Measurements from ENCODE around the gene RALGAPA2.

RALGAPA2 gene

DNA sequence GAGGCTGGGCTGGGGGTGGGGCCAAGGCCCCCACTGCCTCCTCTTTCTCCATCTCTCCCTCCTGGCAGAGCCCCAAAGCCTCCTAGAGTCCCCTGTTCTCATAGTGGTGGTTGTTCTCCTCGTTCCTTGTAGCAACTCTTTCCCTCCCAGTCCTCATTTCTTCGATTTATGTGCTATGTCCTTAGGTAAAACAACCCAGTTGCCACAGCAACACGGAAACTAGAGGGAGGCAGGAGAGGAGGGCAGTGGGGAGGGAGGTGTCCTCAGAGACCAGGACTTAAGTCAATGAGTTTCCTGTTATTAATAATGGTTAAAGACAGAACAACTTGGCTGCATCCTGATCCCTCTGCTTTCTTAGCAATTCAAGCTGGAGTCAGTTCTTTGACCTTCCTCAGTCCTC lies 183.6 kb downstream of the RALGAPA2 start:
- no peak for DNase-seq

GRCh38 chr20:20527661-20528060 lies 184.8 kb downstream of the RALGAPA2 start:
- no peak for DNase-seq

- DNase-seq, result peak; percentile 68
Observed at GRCh38 chr20:20525756-20526155, 186.7 kb downstream of the RALGAPA2 start.

DNA sequence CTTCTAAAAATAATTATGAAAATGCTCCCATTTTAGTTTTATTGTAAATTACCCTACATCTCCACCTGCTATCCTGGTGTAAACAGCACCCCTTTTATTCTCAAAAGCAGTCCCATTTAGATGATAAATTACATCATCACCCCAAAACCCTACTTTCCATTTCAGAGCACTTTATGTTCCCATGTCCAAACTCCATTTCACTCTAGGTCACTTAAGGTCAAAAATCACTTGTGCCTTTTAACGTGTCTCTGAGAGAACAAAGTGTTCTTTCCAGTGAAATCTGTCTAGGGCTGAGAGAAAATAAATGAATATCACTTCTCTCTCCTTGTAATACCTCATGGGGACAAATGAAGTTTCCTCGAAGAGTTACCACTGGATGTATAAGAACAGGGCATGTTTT lies 187.2 kb downstream of the RALGAPA2 start:
- DNase-seq, result no peak

DNA sequence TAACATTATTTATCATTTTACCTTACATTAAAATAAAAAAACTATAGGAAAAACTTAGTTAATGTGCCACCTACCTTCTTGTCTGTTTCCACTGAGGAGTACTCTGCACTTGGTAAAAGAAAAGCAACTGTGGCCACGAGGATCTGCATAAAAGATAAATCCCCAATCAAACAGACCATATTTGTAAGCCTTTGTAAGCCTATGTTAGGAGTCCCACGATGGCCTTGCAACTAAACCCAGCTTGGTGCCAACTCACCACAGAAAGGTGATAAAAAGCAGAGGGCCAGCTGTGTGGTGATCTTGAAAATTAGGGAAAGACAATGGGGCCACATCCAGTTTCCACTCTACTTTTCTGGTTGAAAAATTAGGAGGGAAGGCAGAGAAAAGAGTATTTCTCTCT lies 187.7 kb downstream of the RALGAPA2 start:
- DNase-seq, result no peak

- DNase-seq, result no peak
Observed at GRCh38 chr20:20521736-20522135, 190.7 kb downstream of the RALGAPA2 start.

- no peak for DNase-seq
Observed at GRCh38 chr20:20520776-20521175, 191.7 kb downstream of the RALGAPA2 start.

DNA sequence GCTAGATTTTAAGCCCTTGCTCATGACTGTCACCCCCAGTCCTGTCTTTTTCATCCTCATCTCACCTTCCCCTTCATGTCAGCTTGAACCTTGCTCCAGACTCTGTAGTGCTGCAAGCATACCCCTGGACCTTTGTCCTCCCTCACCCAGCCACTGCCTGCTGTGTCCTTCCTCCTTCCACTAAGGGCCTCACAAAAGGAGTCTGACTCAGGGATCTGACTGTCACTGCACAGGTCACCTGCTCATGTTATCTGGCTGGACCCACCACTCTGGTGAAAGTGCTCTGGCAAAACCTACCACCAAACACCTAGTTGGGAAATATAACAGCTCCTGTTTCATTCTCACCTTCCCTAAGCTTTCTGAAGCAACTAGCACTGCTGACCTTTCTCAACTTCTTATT lies 193.2 kb downstream of the RALGAPA2 start:
- no peak for DNase-seq

DNA sequence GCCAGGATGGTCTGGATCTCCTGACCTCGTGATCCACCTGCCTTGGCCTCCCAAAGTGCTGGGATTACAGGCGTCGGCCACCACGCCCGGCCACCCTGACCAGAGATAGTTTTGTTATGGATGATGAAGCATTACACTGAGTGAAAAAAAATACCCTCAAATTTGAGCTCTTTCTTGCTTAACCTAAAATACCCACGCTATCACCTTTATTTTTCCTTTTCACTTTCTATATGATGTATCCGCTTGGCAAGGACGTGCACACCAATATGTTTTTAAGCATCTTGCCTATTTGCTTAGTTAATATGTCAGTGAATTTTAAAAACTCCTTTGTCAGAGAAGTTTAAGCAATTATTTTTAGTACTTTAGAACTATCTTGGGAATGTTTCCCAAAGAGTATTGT lies 194.2 kb downstream of the RALGAPA2 start:
- DNase-seq, result no peak

GRCh38 chr20:20517296-20517695 lies 195.1 kb downstream of the RALGAPA2 start:
- no peak for DNase-seq

GRCh38 chr20:20513720-20514119 lies 198.7 kb downstream of the RALGAPA2 start:
- no peak for DNase-seq

DNA sequence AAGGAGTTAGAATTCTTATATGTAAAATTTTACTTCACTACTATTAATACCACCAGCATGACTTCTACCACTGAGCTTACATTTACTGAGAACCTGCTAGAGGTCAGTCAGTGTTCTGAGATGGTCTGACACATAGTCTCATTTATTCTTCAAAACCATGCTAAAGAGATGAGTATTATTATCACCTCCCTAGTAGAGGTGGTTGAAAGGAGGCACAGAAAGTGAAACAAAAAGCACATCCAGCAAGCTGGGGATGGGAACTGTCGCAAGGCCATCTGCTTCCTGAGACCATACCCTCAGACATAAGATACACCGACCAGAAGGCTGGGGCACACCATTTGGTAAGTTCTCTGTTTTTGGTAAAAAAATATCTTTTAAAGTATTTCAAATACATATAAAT lies 206.9 kb downstream of the RALGAPA2 start:
- DNase-seq, result no peak

- DNase-seq, result no peak
Observed at GRCh38 chr20:20503777-20504530, 208.5 kb downstream of the RALGAPA2 start.

GRCh38 chr20:20501128-20501527 lies 211.3 kb downstream of the RALGAPA2 start:
- DNase-seq, result no peak

GRCh38 chr20:20500312-20500711 lies 212.1 kb downstream of the RALGAPA2 start:
- DNase-seq, result no peak

- no peak for DNase-seq
Observed at GRCh38 chr20:20499439-20499838, 213.0 kb downstream of the RALGAPA2 start.

DNA sequence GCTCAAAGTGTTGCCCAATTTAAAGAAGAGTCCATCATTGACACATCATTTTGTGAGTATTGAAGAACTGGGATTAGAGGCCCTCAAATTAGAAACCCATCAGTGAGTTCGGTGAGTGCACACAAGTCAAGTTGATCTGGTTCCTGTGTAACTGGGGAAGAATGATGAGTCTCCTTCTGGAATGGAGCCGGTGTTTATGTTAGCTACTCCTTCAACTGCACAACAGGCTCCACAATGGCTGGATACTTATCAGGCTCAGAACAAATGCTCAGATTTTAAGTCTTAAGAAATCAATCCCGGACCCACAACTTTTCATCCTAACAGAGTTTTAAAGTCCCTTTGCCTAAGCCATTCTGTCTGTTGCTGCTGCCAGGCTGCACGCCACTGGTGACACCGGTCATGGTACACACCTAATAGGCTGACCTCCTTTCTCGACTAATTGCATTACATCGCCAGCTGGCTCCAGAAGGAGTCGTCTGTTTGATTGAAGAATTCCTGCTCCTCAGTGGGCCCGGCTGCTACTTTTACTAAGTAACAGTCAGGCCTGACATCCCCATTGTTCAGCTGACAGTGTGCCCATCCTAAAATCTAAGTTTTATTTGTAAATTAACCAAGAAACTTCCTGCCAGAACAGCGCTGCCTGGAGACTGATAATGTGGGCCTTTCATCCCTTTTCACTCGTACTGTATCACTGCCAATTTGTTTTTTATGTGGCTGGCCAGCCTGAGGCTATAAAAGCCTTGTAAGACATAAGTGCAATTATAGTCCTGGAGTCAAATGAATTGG lies 214.2 kb downstream of the RALGAPA2 start:
- no peak for DNase-seq

DNA sequence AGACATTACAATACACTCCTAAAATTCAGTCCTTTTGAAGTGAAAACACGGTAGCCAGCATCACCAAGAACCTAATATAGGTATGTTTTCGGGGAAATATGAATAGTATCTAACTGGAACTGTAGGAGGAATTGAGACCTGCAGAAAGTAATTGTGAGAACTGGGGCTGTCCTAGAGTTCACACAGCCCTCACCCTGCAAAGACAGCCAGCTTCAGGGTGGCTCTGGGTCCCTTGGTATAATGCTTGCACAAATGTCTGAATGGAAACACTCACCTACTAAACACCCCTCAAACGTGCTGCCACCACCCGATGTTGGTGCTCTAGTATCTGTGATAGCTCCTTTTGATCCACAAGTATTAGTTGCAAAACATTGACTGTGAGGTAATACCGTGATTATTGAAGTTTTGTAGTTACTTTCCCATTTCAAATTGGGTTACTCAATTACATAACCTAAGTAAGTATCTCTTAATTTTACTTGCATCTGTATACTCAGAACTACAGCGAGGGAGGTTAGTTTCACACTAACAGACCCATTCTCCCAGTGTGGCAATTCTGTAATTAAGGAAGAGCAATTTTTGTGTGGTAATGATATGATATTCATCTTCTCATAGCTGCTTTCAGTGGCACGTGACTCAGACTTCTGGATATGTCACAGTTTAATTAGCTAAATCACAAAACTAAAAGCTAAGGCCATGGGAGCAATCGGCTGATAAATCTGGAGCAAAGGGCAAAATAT lies 215.0 kb downstream of the RALGAPA2 start:
- DNase-seq, result no peak

- DNase-seq, result no peak
Observed at GRCh38 chr20:20495729-20496503, 216.5 kb downstream of the RALGAPA2 start.

DNA sequence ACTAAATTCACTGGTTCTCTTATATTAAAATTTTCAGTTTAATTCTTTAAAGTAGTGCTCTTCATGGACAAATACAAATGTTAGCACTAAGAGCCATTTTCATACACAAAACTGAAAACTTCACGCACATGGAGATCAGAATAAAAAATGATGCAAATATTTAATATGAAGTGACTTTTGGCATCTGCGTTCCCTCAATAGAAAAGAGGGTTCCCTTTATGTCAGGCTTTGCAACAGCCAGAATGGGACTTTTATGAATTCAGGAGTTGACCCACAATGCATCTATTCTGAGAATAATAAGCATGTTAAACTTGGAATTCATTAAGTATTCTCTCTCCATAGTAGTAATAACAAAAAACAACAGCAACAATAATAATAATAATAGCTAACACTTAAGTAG lies 218.7 kb downstream of the RALGAPA2 start:
- DNase-seq, result no peak

- DNase-seq, result peak; percentile 99
Observed at GRCh38 chr20:20492521-20493332, 219.7 kb downstream of the RALGAPA2 start.

DNA sequence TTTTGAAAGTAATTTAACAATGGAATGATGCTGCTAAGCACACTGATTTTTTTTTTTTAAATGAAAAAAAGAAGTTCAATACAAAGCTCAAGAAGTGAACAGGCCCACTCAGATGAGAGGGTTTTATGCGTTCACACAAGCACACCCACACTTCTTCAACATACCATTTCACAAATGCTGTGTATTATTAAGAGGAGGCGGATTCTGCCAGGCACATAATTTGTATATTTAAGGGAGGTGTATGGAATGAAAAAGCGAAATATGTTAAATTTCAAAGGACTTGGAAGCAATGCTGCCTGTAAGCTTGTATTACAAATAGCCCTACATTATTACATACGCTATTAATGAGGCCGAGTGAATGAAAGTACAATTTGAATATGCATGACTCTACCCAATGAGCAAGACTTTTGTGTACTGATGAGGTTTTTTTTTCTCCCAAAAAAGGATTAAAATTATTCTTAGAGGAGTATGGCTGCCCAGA lies 220.6 kb downstream of the RALGAPA2 start:
- peak; percentile 82 for DNase-seq
